Prostate gland (tissue), 2 donors: ENCODE results near the gene CDH5.

Experiments
- CTCF ChIP-seq, 4 experiments: fragments of 200-600 bp in 2 of 4; fragments of 450-650 bp in 2 of 4; sonication (generic) in 2 of 4; IDR thresholded peaks; 1 replicate in 3 of 4; 2 replicates in 1 of 4; pipeline ENCODE4 v1.5.1; 2016 to 2019; ENCODE audit warnings: antibody characterized with exemption in 4 of 4, mild to moderate bottlenecking in 2 of 4, moderate library complexity in 2 of 4
- POLR2A ChIP-seq: fragments of 450-650 bp; IDR thresholded peaks from one replicate; pipeline ENCODE4 v1.6.1; 2016; ENCODE audit warnings: antibody characterized with exemption, mild to moderate bottlenecking
- POLR2AphosphoS5 ChIP-seq: sonication (generic); formaldehyde crosslinking; IDR thresholded peaks from one replicate; pipeline ENCODE4 v1.6.1; 2017; ENCODE audit warnings: antibody characterized with exemption

- TF ChIP-seq CTCF (IDR thresholded peaks at IDR 0.05) (peak; percentile 42 to 62 (median 52)), POLR2A (no peak), POLR2AphosphoS5 (no peak)
Measured at GRCh38 chr16:66357523-66357928, 9.0 kb upstream of the CDH5 start.
